ENCODE data around the gene IFNE.

DNA sequence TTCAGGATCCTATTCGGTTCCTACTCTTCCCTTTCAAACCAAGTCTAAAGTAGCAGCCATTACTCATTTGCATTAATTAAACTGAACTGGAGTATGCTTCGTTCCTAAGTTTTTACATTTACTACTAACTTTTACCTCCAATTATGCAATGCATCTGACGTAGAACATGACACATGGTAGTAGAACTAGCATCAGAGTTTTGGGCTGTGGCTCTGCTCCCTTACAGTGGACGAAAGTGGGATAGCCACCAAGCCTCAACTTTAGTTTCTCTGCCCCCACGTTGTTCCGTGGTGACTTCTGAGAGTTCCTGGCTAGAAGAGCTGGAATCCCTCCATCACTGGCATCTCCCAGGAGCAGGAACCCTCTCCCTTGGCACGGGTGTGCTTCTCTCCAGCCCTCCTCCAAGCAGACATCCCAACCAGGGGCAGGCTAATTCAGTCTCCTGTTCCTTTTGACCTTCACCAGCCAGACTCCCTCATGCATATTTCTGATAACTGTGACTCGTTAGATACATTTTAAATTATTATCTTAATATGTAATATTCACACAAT is 2.9 kb downstream of the IFNE start:
- TF ChIP-seq SUZ12 (IDR thresholded peaks at IDR 0.05) (no peak), BHLHE40 (IDR thresholded peaks at IDR 0.05; ENCODE audit: borderline replicate concordance) (no peak), FOXM1 (IDR thresholded peaks at IDR 0.05; ENCODE audit: borderline replicate concordance) (no peak), ZNF384 (IDR thresholded peaks at IDR 0.05) (no peak), L3MBTL2 (conservative IDR thresholded peaks at IDR 0.05) (no peak)
